ENCODE data around the gene RAPGEF1.

DNA sequence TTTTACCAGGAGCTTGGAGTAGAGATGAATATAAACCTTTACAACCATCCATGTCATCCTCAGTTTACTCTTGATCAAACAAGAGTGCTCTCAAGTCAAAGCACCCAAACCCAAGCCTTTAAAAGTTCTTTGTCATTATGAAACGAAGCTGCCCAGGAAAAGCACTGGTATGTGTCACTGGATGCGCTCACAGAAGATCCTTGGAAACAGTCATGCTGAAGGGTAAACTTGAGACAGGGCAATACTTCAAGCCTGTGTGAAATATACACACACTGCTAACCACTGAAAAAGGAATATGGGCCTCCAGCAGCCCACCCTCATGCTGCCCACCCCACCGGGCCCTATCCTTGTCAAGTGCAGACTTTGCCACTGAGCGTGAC is 110.1 kb downstream of the RAPGEF1 start:
- TF ChIP-seq, protein P1, sequence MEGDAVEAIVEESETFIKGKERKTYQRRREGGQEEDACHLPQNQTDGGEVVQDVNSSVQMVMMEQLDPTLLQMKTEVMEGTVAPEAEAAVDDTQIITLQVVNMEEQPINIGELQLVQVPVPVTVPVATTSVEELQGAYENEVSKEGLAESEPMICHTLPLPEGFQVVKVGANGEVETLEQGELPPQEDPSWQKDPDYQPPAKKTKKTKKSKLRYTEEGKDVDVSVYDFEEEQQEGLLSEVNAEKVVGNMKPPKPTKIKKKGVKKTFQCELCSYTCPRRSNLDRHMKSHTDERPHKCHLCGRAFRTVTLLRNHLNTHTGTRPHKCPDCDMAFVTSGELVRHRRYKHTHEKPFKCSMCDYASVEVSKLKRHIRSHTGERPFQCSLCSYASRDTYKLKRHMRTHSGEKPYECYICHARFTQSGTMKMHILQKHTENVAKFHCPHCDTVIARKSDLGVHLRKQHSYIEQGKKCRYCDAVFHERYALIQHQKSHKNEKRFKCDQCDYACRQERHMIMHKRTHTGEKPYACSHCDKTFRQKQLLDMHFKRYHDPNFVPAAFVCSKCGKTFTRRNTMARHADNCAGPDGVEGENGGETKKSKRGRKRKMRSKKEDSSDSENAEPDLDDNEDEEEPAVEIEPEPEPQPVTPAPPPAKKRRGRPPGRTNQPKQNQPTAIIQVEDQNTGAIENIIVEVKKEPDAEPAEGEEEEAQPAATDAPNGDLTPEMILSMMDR (IDR thresholded peaks at IDR 0.05), result no peak
- no peak for TF ChIP-seq EZH2 (IDR thresholded peaks at IDR 0.05)
